ENCODE data around the gene FLYWCH2.

DNA sequence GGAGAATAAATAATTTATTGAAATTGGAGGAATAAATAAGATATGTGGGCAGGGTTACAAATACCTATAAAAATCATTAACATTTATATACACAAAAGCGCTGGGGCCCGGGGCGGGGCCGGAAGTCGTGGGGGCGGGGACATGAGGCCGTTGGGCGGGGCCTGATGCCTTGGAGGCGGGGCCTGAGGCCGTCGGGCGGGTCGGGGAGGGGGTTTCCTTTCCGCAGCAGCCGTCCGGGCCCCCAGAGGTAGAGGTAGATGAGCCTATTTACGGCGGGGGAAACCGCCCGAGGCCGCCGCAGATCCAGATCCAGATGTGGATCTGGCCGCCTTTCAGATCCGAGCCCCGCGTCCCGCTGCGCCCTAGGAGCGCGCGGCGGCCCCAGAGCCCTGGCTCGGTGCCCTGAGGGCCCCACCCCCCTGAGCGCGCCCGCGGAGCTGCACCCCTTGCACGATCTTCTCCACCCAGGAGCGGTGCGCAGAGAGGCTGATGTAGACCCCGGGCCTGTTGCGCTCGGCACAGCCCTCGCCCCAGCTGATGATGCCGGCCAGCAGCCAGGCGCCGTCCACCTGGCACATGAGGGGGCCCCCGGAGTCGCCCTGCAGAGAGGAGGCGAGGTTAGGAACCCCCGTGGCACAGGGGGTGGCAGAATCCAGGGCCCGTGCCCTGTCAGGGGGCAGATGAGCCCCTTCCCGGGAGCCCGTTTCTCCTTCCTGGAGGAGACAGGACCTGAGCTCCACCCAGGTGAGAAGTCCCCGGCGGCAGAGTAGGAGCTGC is 30.1 kb upstream of the FLYWCH2 start:
- TF ChIP-seq TAF1 (IDR thresholded peaks at IDR 0.05; ENCODE audit: borderline replicate concordance, insufficient read depth, low read length) (no peak), FOXP2 (optimal IDR thresholded peaks at IDR 0.05; ENCODE audit: borderline replicate concordance, extremely low read depth, extremely low read length, insufficient read depth) (no peak)
- TF ChIP-seq, protein P1, sequence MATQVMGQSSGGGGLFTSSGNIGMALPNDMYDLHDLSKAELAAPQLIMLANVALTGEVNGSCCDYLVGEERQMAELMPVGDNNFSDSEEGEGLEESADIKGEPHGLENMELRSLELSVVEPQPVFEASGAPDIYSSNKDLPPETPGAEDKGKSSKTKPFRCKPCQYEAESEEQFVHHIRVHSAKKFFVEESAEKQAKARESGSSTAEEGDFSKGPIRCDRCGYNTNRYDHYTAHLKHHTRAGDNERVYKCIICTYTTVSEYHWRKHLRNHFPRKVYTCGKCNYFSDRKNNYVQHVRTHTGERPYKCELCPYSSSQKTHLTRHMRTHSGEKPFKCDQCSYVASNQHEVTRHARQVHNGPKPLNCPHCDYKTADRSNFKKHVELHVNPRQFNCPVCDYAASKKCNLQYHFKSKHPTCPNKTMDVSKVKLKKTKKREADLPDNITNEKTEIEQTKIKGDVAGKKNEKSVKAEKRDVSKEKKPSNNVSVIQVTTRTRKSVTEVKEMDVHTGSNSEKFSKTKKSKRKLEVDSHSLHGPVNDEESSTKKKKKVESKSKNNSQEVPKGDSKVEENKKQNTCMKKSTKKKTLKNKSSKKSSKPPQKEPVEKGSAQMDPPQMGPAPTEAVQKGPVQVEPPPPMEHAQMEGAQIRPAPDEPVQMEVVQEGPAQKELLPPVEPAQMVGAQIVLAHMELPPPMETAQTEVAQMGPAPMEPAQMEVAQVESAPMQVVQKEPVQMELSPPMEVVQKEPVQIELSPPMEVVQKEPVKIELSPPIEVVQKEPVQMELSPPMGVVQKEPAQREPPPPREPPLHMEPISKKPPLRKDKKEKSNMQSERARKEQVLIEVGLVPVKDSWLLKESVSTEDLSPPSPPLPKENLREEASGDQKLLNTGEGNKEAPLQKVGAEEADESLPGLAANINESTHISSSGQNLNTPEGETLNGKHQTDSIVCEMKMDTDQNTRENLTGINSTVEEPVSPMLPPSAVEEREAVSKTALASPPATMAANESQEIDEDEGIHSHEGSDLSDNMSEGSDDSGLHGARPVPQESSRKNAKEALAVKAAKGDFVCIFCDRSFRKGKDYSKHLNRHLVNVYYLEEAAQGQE (IDR thresholded peaks at IDR 0.05; ENCODE audit: insufficient read depth in 1 of 2, low read depth in 2 of 2, low read length in 2 of 2): no peak

Data from PFSK-1 (cell line).